HG02943 (cell line): ENCODE data around the gene ARHGAP10.

ENCODE experiments used
- ATAC-seq: cut with Tn5 transposase; IDR thresholded peaks from one replicate; pipeline ENCODE4 v1.9.1; 2021; ENCODE audit warnings: mild to moderate bottlenecking, low read depth, moderate library complexity; ENCODE audit not compliant: unreplicated experiment

The ARHGAP10 gene

DNA sequence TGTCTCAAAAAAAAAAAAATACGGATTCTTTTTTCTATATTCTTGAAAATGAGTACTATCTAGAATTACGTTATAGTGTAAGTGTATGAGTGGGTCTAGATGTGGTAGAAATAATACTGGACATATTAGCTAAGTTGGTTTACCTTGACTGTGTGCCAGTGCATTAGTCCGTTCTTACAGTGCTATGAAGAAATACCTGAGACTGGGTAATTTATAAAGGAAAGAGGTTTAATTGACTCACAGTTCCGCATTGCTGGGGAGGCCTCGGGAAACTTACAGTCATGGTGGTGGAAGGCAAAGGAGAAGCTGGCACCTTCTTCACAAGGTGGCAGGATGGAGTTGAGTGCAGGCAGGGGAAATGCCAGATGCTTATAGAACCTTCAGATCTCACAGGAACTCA is 92.4 kb downstream of the ARHGAP10 start:
- no peak for ATAC-seq

GRCh38 chr4:147824884-147825283 is 93.0 kb downstream of the ARHGAP10 start:
- ATAC-seq, result no peak

DNA sequence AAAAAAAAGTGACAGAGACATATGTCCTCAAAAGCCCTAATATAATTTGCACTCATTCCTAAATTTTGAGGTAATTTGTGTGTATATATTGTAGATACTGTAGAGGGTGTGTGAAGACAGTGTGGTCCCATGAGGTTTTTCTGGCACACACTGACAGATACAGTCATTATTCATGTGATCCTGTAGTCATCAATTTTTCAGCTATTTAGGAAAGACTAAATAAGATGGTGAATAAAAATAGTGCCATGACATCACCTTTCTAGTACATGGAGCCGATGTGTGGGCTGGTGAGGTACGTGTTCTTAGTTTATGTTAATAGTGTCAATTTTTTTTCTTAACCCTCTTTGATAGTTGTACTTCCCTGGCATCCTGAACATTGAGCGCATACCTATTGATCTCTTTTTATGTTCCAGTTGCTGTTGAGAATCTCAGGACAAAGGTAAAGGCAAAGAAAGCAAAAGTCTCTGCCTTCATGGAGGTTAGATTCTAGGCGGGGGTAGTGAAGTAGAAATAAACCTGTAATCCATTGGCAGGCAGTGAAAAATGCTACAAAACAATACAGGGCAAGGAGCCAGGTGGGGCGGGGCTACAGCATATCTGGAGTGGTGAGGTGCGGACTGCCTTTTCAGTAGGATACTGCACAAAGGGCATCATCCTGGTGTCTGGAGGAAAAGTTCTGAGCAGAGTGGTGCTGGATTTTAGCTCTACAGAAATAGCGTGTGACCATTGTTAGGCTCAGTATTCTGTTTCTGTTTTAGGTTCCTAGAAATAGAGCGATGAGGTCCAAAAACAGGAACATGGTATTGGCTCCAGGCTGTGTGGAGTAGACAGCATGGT is 93.8 kb downstream of the ARHGAP10 start:
- no peak for ATAC-seq

DNA sequence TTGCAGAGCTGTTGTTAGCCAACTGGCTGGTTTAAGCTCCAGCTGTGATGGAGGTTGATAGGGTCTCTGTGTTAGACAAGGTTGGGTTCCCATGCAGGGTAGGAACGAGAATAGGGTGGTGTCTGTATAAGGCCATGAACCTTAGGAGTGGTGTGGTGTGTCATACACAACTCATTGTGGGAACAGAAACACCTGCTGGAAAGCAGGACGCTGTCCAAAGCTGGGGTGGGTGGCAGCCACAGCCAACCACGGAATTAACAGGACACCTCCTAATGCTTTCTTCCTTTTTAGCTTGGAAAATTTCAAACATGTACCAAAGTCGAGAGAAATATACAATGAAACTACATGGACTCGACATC is 94.4 kb downstream of the ARHGAP10 start:
- ATAC-seq, result no peak

DNA sequence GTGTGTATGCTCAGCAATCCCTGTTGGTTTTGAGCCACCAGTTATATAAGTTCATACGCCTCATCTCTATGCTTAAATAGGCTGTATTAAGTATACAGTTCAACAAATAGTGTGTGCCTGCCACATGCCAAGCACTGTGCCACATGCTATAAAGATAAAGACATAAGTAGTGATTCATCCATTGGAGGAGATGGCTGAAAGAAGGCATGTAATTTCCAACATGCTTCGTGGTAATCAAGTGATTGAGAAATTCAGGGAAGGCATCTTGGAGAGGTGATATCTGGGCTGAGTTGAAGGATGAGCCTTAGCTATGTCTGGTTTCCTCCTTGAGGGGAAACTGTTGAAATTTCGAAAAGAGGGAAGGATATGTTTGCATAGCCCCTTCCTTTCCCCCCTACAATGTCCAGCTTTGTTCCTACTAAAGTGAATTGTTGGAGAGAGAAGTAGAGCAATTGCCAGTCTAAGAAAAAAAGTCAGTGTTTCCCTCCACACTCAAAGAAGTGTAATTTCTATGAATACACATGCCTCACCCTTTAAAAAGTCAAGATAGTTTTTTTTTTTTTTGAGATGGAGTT is 96.5 kb downstream of the ARHGAP10 start:
- no peak for ATAC-seq

DNA sequence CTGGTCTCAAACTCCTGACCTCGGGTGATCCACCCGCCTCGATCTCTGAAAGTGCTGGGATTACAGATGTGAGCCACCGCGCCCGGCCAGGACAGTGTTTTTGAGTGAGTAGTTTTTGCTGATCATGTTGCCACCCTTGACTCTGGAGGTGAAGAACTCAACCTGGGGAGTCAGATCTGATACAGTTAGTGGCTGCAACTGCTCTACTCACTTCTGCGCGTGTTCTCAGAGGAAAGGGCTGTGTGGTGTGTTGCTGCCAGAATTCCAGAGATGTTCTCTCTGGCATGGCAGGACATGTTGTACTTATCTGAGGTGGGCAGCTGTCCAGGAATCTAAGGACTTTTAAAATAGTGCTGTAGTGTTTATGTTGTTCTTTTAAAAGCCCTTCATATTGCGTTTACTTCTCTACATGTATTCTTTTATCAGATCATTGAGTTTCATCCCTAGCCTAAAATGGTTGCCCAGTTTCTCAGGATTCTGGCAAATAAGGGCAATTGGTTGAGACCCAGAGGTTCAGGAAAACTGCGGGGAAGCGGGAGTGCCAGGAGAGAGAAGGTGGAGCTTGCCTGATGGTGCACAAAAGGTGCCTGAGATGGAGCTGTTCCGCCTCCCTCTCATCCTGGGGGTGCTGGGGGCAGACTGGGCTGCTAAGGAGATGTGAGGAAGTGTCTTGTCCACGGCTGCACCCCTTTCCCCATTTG is 97.7 kb downstream of the ARHGAP10 start:
- no peak for ATAC-seq

- no peak for ATAC-seq
Observed at GRCh38 chr4:147830102-147830463, 98.2 kb downstream of the ARHGAP10 start.

DNA sequence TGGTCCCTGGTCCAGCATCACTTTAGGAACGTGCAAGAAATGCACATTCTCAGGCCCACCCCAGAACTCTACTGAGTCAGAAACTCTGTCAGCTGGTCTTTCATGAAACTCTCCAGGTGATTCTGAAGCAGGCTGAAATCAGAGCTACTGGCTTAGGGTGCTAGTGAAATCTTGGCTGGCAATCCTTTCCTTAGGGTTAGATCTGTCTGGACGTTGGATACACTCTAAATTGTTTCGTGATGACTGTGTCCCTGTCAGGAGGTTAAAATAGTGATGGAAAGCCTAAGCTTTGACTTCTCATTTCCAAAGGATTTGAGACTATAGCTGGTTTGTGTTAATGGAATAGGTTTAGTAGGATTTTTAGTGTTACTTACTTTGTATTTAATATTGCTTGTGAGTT is 99.1 kb downstream of the ARHGAP10 start:
- no peak for ATAC-seq

DNA sequence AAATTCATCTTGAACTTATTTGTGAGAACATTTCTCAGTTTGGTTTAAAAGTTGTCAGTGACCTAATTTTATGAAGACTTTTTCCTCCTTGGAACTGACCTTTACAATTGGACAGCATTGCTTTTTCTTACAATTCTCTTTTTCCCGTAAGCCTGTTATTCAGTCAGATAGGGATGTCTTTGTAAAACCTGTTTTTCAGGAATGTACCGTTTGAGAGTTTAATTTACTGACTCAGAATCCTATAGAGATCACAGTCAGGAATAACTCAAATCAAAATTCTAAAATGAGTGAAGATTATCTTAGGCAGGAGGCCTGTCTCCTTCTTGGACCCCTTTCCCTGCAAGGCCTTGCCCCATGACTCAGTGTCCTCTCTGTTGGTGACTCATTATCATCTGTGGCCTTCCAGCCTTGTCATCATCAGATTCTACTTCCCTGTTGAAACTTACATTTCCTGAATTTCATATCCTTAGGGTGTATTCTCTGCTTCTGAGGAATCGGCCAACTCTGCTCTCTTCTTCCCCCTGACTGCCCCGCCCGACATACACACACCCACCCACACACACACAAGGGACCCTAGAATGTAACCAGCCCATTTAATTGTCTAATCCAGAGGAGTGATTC is 99.8 kb downstream of the ARHGAP10 start:
- no peak for ATAC-seq

DNA sequence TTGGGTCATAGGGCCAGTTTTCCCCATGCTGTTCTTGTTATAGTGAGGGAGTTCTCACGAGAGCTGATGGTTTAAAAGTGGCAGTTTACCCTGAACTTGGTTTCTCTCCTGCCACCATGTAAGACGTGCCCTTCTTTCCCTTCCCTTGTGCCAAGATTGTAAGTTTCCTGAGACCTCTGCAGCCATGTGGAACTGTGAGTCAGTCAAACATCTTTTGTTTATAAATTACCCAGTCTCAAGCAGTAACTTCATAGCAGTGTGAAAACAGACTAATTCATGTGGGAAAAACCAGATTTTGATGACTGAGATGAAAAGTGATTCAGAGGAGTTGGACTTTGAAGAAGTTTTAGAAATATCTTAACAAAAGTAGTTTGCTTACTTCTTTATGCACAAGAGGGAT is 101.4 kb downstream of the ARHGAP10 start:
- ATAC-seq, result no peak

- no peak for ATAC-seq
Observed at GRCh38 chr4:147833741-147834140, 101.9 kb downstream of the ARHGAP10 start.

DNA sequence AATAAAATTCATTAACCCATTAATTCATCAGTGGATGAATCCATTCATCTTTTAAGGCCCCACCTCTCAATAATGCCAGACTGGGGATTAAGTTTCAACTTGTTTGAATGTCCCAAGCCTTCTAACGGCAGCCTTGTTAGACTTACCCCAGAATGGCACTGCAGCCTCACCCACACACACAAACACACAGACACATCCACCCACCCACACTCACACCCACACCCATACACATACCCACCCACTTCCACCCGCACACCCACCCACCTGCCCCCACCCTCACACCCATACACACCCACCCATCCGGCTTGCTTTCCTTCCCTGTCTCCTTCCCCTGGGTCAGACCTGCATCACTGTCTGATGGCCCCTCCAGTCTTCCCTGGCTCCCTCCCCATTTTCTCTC is 102.6 kb downstream of the ARHGAP10 start:
- no peak for ATAC-seq

- no peak for ATAC-seq
Observed at GRCh38 chr4:147836807-147837206, 104.9 kb downstream of the ARHGAP10 start.

GRCh38 chr4:147837435-147837834 is 105.5 kb downstream of the ARHGAP10 start:
- no peak for ATAC-seq

- ATAC-seq, result no peak
Observed at GRCh38 chr4:147837854-147838253, 106.0 kb downstream of the ARHGAP10 start.

DNA sequence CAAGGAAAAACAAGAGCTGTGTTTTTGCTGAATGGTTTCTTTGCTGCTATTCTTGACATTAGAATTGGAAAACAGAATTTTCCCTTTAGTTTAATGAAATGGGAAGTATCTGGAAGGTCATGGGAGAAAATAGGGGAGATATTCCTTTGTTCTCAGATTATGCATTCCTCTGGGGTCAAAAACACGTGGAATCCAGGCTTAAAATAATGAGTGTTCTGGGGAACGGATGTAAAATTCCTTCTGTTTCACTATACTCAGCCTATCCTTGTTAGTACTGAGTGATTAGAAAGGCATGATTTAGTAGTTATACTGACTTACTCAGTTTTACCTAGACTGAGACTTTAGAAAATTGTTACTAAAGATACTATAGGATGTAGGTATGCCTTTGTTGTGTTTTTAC is 107.3 kb downstream of the ARHGAP10 start:
- ATAC-seq, result no peak

DNA sequence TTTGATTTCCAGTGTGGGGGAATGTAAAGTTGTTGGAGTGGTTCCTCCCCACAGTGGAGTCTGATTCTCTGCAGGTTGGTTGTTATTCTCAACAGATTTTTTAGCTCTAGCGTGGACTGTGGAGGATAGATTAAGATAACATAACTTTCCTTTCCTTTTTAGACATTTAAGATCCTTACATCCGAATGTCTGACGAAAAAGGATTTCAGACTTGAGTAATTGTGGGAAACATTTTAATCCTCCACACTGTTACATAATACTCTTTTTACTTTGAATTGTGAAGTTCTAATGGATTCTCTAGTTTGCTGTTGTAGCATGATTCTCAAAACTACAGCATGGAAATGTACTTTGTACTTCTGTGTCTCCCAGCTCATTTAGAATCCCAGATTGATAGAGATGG is 107.8 kb downstream of the ARHGAP10 start:
- ATAC-seq, result no peak

GRCh38 chr4:147840838-147841738 is 109.2 kb downstream of the ARHGAP10 start:
- peak; percentile 64 for ATAC-seq

- no peak for ATAC-seq
Observed at GRCh38 chr4:147842573-147842972, 110.7 kb downstream of the ARHGAP10 start.

- no peak for ATAC-seq
Observed at GRCh38 chr4:147843162-147843561, 111.3 kb downstream of the ARHGAP10 start.
